Measurements from ENCODE around the gene TMEM109. TPM values are rescaled to one million over a fixed set of nuclear protein-coding genes. Genes with fewer than 3 reads are reported as not detected.
A peak's percentile ranks its signal among the peaks of the same experiment; 100 is the strongest.

The TMEM109 gene
- total RNA-seq, 2 donors from 2014 or later, result 158 to 213 TPM

DNA sequence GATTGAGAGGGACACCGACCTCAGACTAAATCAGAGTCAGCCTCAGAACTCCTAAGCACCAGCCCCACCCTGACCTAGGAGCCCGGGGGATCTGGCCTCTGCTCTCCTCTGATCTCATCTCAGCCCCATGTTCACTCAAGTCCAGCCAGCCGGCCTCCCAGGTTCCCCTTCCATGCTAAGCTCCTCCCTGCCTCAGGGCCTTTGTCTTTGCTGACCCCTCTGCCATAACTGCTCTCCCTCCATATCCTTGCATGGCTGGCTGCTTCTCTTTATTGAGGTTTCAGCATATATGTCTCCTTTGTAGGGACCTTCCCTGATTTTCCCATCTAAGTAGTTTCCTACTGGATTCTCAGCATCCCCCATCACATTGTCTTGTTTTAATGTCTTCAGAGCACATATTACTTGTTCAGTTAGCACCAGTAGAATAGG, 38.8 kb downstream of the TMEM109 start:
- Histone ChIP-seq H3K27ac (peak overlapping the region; percentile 70 to 71), H3K36me3 (no peaks in the 10 kb centered on the region), H3K9me3 (no peaks in the 10 kb centered on the region), H3K27me3 (replicated peaks; ENCODE audit: insufficient read depth) (no peaks in the 10 kb centered on the region), H3K4me3 (peak overlapping the region; percentile 73), H3K4me1 (ENCODE audit: control insufficient read depth in 1 of 2, low read depth in 2 of 2) (peaks cover 13% of the 10 kb centered on the region in 2 donors)
- no peak for ATAC-seq (ENCODE audit: insufficient number of reproducible peaks, low FRiP score, low read depth)
- no peak for DNase-seq (ENCODE audit: low spot score)
- no peak for TF ChIP-seq CTCF (IDR thresholded peaks at IDR 0.05)

DNA sequence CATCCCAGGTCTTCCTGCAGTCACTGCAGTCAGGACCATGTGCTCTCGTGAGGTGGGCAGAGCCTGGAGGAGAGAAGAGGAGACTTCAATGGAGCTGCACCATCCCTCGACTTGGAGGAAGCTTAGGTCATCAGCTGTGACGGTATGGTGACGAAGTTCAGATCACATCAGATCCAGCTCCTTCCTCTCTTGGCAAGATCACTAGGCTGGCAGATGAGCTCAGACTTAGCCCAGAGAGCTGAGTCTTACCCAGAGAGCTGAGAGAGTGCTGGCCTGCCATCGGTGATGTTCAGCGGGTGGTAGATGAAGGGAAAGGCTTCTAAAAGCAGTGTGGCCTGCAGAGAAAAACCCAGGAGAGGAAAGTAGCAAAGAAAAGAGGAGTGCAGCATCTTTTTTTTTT, 39.8 kb downstream of the TMEM109 start:
- ATAC-seq (ENCODE audit: insufficient number of reproducible peaks, low FRiP score, low read depth) (no peak), DNase-seq (ENCODE audit: low spot score) (no peak)
- Histone ChIP-seq H3K9me3 (no peaks in the 10 kb centered on the region), H3K4me1 (ENCODE audit: control insufficient read depth in 1 of 2, low read depth in 2 of 2) (peaks cover 13% of the 10 kb centered on the region in 2 donors), H3K27ac (peak overlapping the region in 1 of 2 donors; percentile 71), H3K27me3 (replicated peaks; ENCODE audit: insufficient read depth) (no peaks in the 10 kb centered on the region), H3K4me3 (no peak overlapping the region), H3K36me3 (no peaks in the 10 kb centered on the region)
- TF ChIP-seq CTCF (IDR thresholded peaks at IDR 0.05), result no peak

DNA sequence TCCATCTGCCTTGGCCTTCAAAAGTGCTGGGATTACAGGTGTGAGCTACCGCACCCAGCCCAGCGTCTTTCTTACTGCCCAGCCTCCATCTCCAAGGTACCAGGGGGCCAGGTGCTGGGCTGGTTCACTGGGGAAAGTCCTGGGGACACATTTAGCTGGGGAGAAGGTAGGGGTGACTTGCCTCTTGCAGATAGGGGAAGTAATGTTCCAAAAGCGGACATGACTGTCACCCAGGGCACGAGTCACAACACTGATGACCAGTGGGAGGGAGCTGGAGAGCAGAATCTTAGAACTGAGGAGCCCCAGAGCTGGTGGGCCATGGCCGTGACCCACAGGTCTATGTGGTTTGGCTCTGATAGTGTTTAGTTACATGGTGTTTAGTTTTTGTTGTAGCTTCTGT, 40.5 kb downstream of the TMEM109 start:
- Histone ChIP-seq H3K4me3 (no peak overlapping the region), H3K9me3 (no peaks in the 10 kb centered on the region), H3K36me3 (no peaks in the 10 kb centered on the region), H3K4me1 (ENCODE audit: control insufficient read depth in 1 of 2, low read depth in 2 of 2) (peaks cover 11 to 13% of the 10 kb centered on the region in 2 donors), H3K27me3 (replicated peaks; ENCODE audit: insufficient read depth) (no peaks in the 10 kb centered on the region), H3K27ac (no peak overlapping the region)
- no peak for TF ChIP-seq CTCF (IDR thresholded peaks at IDR 0.05)
- ATAC-seq (ENCODE audit: insufficient number of reproducible peaks, low FRiP score, low read depth), result no peak
- no peak for DNase-seq (ENCODE audit: low spot score)

GRCh38 chr11:60955571-60955970, 41.6 kb downstream of the TMEM109 start:
- no peak for TF ChIP-seq CTCF (IDR thresholded peaks at IDR 0.05)
- Histone ChIP-seq H3K4me1 (ENCODE audit: control insufficient read depth in 1 of 2, low read depth in 2 of 2) (peaks cover 4 to 5% of the 10 kb centered on the region in 2 donors), H3K4me3 (no peak overlapping the region), H3K36me3 (no peaks in the 10 kb centered on the region), H3K27me3 (replicated peaks; ENCODE audit: insufficient read depth) (no peaks in the 10 kb centered on the region), H3K9me3 (no peaks in the 10 kb centered on the region), H3K27ac (no peak overlapping the region)
- ATAC-seq (ENCODE audit: insufficient number of reproducible peaks, low FRiP score, low read depth) (no peak), DNase-seq (ENCODE audit: low spot score) (no peak)

DNA sequence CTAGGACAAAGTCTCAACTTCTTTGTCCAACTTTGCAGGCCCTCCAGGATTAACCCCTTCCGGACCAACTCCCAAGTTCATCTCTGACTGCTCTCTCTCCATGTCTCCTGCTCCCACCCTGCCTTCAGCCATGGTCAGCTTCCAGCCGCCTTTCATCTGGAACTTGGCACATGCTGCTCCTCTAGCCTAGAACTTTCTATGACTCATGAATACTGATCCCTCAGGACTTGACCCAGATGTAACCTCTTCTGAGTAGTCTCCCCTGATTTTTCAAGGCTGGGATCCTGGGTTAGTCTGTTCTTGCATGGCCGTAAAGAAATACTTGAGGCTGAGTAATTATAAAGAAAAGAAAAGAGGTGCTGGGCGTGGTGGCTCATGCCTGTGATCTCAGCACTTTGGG, 43.2 kb downstream of the TMEM109 start:
- Histone ChIP-seq H3K27me3 (replicated peaks; ENCODE audit: insufficient read depth) (no peaks in the 10 kb centered on the region), H3K27ac (no peak overlapping the region), H3K4me1 (ENCODE audit: control insufficient read depth in 1 of 2, low read depth in 2 of 2) (peaks cover 0 to 4% of the 10 kb centered on the region in 2 donors), H3K9me3 (no peaks in the 10 kb centered on the region), H3K36me3 (no peaks in the 10 kb centered on the region), H3K4me3 (no peak overlapping the region)
- DNase-seq (ENCODE audit: low spot score) (no peak), ATAC-seq (ENCODE audit: insufficient number of reproducible peaks, low FRiP score, low read depth) (no peak)
- no peak for TF ChIP-seq CTCF (IDR thresholded peaks at IDR 0.05)
